ENCODE data around the gene FIBP. TPM values are rescaled to one million over a fixed set of nuclear protein-coding genes. Genes with fewer than 3 reads are reported as not detected.
A peak's percentile ranks its signal among the peaks of the same experiment; 100 is the strongest.

FIBP gene
- total and polyA plus RNA-seq, 2 donors (not counting 3 experiments of a cell fraction or from before 2014, with no cell fraction given) = 105 to 162 TPM

DNA sequence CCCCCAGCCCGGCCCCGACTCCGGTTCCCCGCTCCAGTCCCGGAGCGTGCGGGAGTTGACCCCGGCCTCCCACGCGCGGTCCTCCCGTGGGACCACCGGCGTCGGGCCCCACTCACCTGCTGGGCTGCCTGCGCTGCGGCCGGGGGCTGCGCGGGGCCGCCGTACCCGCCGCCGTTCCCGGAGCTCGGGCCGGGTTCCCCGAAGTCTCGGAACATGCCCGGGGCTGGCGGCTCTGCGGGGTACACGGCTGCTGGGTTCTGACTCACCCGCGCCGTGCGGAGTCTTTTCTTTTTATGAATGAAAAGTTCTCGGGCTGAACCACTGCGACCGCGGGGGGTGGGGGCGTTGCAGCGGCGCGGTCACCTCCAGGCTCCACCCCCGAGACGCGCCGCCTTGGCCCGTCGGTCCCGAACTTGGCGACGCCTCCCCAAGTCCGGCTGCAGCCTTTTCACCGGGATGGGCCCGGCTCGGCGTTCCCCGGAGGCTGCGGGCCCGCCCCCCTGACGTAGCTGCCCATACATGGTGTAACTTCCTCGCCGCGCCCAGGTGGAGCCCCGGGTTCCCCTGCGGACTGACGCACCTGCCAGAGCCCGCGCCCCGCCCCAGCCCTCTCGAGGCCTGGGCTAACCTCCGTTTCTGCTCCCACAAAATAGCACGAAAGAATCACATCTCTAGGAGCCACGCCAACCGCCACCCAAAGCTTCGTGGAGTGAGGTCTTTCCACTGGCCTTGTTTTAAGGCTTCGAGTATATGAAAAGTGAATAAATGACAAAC is 12.0 kb upstream of the FIBP start, which contains the start of gene FOSL1:
Gene FOSL1 (minus strand): TSS at position 264 of the 774 bp plus-strand sequence. CDS start 49 bp downstream, at position 215.
- BruUV-seq (replicated peaks) = no TSS peak
- H3K9me1 ChIP-seq (replicated peaks; ENCODE audit: control insufficient read depth, extremely low read depth, insufficient read depth, low read length) = no peaks in the 10 kb centered on the region
- ChIA-PET POLR2A (interaction anchor here (0.8 to 4.2 kb wide), 6 partner anchors 9 to 18 kb away, joined by 4 to 29 read pairs (median 6); partner anchors contain the start of genes CCDC85B and FIBP), CTCF (interaction anchor here (1.0 to 6.2 kb wide), 4 partner anchors 10 to 16 kb away, joined by 4 to 69 read pairs (median 15); partner anchors contain the start of genes CCDC85B and FIBP)
- peak within 1 kb of the TSS; percentile 87 for H3K27ac ChIP-seq (ENCODE audit: insufficient read depth, low read depth, low read length)
- peak within 1 kb of the TSS; percentile 7 for H2AFZ ChIP-seq (ENCODE audit: low read depth, low read length)
- no peak for TF ChIP-seq MYC (IDR thresholded peaks at IDR 0.05; ENCODE audit: low read depth, low read length)
- no peak for TF ChIP-seq JUN (IDR thresholded peaks at IDR 0.05; ENCODE audit: borderline replicate concordance, insufficient read depth, insufficient read length, low read depth)
- TF ChIP-seq, protein P1, sequence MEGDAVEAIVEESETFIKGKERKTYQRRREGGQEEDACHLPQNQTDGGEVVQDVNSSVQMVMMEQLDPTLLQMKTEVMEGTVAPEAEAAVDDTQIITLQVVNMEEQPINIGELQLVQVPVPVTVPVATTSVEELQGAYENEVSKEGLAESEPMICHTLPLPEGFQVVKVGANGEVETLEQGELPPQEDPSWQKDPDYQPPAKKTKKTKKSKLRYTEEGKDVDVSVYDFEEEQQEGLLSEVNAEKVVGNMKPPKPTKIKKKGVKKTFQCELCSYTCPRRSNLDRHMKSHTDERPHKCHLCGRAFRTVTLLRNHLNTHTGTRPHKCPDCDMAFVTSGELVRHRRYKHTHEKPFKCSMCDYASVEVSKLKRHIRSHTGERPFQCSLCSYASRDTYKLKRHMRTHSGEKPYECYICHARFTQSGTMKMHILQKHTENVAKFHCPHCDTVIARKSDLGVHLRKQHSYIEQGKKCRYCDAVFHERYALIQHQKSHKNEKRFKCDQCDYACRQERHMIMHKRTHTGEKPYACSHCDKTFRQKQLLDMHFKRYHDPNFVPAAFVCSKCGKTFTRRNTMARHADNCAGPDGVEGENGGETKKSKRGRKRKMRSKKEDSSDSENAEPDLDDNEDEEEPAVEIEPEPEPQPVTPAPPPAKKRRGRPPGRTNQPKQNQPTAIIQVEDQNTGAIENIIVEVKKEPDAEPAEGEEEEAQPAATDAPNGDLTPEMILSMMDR (IDR thresholded peaks at IDR 0.05; ENCODE audit: extremely low read depth in 1 of 2, insufficient read depth in 1 of 2, low read depth in 1 of 2, low read length in 2 of 2) = no peak
- TF ChIP-seq POLR2A (IDR thresholded peaks at IDR 0.05; ENCODE audit: low read depth, low read length) = peak; percentile 99
- TF ChIP-seq FOS (IDR thresholded peaks at IDR 0.05; ENCODE audit: borderline replicate concordance, insufficient read depth, low read length) = peak; percentile 82
- TF ChIP-seq EZH2 (IDR thresholded peaks at IDR 0.05; ENCODE audit: borderline replicate concordance, low read depth, low read length, severe bottlenecking) = no peak
- TF ChIP-seq, protein P2, sequence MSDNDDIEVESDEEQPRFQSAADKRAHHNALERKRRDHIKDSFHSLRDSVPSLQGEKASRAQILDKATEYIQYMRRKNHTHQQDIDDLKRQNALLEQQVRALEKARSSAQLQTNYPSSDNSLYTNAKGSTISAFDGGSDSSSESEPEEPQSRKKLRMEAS (IDR thresholded peaks at IDR 0.05; ENCODE audit: insufficient read depth, insufficient read length) = no peak
- no peak for TF ChIP-seq GATA2 (IDR thresholded peaks at IDR 0.05; ENCODE audit: insufficient read depth, insufficient read length, low read depth, low read length)
- peak; percentile 100 for TF ChIP-seq POLR2AphosphoS5 (IDR thresholded peaks at IDR 0.05; ENCODE audit: insufficient read depth, low read depth, low read length)
- FAIRE-seq = peak; percentile 94
- H3K9me3 ChIP-seq (replicated peaks; ENCODE audit: control insufficient read depth, insufficient read depth, low read length) = no peaks in the 10 kb centered on the region
- H3K4me1 ChIP-seq (ENCODE audit: control insufficient read depth, extremely low read depth, insufficient read depth, low read length) = peaks cover 40% of the 10 kb centered on the region
- peaks cover 5 to 6% of the 10 kb centered on the region in 2 experiments for H3K36me3 ChIP-seq (ENCODE audit: control insufficient read depth in 2 of 2, extremely low read depth in 1 of 2, insufficient read depth in 2 of 2, low read length in 2 of 2)
- no peaks in the 10 kb centered on the region for H3K27me3 ChIP-seq (ENCODE audit: control insufficient read depth in 2 of 2, insufficient read depth in 2 of 2, low read length in 2 of 2)
- intact Hi-C loops (cut with micrococcal nuclease) (loop anchor here (1.0 kb wide), 1 partner anchor 15 kb away; no protein-coding TSS in a partner anchor), dilution Hi-C loops (cut with MboI; ENCODE audit: extremely low pct_ligation_motif_present, low sequenced_read_pairs) (no loop called here)
- peak within 1 kb of the TSS; percentile 56 for H3K4me2 ChIP-seq (ENCODE audit: insufficient read depth, low read length)
- DNase-seq (ENCODE audit: low read depth, low spot score) = peak; percentile 94
- H3K9ac ChIP-seq (replicated peaks; ENCODE audit: extremely low read depth, insufficient read depth, low read length) = peak within 1 kb of the TSS; percentile 99
- H3K4me3 ChIP-seq (replicated peaks in 1 of 3; ENCODE audit: insufficient read depth in 1 of 3, low read depth in 1 of 3, low read length in 3 of 3) = peak within 1 kb of the TSS; percentile 58 to 79 (median 69)
- H3K79me2 ChIP-seq (ENCODE audit: control insufficient read depth, insufficient read depth, low read length) = peaks cover 47% of the 10 kb centered on the region
- H4K20me1 ChIP-seq (replicated peaks; ENCODE audit: control insufficient read depth, extremely low read depth, insufficient read depth, low read length) = no peaks in the 10 kb centered on the region
